Neural progenitor cell (in vitro differentiated cells): ENCODE results near the gene MEI1.

Experiments used
- CTCF ChIP-seq: fragments of 200-600 bp; sonication (generic); IDR thresholded peaks from 2 replicates; pipeline ENCODE4 v1.5.1; 2017; ENCODE audit warnings: antibody characterized with exemption, mild to moderate bottlenecking
- EZH2 ChIP-seq: fragments of 200-600 bp; sonication (generic); IDR thresholded peaks from 2 replicates; pipeline ENCODE4 v1.6.1; 2017; ENCODE audit warnings: antibody characterized with exemption, mild to moderate bottlenecking, moderate library complexity
- EZH2phosphoT487 ChIP-seq: fragments of 200-600 bp; sonication (generic); IDR thresholded peaks from 2 replicates; pipeline ENCODE4 v1.6.1; 2017; ENCODE audit warnings: antibody characterized with exemption

DNA sequence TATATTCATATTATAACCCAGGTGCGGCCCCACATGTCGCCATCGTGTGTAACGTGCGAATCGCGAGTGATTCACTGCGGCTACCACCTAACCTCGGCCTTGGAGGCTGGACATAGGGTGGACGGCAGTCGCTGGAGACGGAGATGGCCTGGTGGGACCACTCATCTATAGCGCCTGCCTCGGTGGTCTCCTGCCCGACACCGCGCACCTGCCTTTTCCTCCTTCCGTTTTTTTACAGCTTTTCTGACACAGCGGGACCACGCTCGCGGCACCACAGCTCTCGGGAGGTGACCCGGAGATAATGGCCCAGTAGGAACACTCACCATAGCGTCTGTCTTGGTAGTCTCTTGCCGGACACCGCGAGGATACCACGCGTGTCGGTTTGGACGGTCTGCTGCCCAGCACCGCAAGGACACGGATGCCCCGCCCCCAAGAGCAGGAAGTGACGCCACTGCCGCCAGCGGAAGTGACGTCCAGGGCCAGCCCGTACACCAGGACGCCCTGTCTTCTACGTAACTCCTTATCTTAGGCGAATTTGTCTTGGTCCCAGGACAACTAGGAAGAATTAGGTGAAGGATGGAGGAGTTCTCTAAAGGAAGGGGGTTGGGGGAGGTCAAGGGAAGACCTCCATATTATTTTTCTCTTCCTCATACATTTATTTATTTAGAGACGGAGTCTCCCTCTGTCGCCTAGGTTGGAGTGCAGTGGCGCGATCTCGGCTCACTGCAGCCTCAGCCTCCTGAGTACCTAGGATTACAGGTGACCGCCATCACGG, 17.1 kb upstream of the MEI1 start:
- TF ChIP-seq CTCF (no peak), EZH2 (no peak), EZH2phosphoT487 (no peak)
